Activated CD8-positive, alpha-beta memory T cell treated with anti-CD3 and anti-CD28 coated beads for 4 hours (primary cell): ENCODE data around the gene ACAP1.
A peak's percentile ranks its signal among the peaks of the same experiment; 100 is the strongest.

Source experiments
- DNase-seq, 2 donors: peaks; one replicate each; pipeline ENCODE4 v3.0.0-alpha.2; 2020; ENCODE audit warnings: low read depth in 2 of 2

The ACAP1 gene

DNA sequence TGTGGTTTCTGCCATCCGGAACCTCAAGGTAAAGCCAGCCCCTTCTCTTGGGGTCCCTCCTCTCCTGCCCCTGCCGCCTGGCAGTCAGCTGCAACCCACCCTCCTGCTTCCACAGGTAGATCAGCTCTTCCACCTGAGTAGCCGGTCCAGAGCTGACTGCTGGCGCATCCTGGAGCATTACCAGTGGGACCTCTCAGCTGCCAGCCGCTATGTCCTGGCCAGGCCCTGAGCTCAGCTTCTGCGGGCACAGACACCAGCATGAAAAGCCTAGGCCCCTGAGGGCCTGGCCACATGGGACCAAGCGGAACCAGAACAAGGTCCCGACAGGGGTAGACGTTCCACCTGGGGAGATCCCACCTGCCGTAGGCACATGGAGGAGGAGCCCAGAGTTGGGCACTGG, 52.5 kb downstream of the ACAP1 start:
- DNase-seq = no peak

DNA sequence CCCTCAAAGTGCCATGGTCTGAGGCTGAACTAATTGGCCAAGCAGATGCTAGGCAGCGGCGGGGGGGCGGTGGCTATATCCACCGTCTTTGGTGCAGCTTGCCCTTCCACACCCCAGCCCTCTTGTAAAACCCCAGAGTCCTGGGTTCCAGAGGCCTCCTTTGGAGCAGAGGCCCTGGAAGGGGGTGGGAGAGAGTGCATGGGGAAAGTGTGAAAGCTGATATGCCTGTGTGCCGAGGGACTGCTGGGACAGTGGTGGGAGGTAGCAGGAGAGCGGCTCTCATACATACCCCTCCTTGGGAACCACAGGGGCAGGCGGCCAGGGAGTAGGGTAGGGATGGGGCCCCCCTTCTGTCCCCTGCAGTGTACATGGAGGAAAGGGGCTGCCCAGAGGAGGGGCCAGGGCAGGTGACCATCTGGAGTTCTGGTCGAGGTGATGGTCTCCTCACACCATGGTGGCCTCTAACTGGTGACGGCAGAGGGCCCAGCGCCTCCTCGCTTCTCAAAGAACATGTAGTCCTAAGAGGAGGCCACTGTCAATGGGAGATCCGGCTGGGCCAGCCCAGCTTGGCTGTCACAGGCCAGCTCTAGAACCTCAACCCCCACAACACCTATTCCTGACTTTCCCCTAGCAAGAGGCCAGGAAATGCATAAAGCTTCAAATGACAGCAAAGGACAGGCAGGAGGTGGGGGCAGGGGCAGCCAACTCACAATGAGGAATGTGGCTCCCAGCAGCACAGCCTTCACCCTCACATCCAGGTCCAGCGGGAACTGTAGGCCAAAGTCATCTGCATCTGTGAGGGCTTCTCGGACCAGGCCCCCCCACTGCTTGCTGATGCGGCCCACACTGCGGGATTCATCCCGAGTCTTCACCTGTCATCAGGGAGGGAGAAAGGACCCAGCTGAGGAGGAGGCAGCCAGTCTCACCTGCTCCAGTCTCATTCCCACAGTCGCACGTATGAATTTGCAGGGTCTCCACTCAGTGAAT, 53.9 kb downstream of the ACAP1 start:
- no peak for DNase-seq

DNA sequence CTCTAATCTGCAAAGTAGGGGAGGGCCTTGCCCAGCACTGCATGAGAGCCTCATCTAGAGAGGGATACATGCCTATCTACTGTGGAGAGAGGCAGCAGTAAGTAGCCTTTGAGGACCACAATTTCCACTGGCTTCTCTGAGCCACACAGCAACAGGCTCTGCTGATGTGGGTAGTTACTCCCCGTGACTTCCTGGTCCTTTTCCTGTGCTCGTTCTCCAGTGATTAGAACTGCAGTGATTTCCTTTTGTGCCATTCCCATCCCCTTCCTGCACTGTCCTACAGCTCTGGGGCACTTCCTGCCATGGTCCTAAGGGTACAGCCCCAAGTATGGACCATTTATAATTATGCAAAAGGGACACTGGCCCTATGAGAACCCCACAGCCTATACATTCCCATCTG, 55.0 kb downstream of the ACAP1 start:
- no peak for DNase-seq

DNA sequence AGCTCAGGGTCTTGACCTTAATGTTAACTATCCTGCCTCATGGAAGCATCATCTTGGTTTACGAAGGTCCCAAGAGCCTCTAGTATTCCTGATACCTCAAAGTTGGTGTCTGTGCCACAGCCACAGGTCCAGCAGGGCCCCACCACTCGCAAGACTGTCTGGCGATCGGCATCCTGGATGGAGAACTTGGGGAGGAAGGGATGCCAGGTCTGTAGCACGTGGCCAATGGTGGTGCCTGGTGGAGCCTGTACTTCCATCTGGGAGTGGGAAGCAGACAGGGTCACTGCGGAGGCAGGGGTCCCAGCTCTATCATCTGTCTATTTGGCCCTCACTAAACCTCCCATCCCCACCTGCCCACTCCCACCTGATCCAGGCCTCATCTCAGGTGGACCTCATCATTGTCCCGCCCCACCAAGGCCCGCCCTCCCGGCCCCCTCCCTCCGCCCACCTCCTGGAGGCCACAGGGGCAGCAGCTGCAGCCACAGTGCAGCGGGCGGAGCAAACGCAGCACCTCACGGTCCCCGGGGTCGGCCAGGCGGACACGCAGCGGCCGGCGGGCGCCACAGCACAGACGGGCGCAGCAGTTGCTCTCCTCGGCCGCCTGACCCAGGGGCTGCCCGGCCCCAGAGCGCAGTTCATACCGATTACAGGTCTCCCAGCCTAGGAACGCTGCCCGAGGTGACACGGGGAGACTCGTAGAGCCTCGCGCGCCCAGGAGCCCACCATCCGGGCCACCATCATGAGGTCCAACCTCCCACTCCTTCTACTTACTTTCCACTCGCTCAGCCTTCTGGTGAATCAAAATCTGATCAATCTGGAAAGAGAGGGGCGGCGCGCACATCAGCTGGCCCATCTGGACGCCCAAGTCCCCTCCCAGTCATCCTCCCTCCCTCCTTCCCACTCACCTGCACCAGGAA, 56.6 kb downstream of the ACAP1 start:
- DNase-seq = no peak

DNA sequence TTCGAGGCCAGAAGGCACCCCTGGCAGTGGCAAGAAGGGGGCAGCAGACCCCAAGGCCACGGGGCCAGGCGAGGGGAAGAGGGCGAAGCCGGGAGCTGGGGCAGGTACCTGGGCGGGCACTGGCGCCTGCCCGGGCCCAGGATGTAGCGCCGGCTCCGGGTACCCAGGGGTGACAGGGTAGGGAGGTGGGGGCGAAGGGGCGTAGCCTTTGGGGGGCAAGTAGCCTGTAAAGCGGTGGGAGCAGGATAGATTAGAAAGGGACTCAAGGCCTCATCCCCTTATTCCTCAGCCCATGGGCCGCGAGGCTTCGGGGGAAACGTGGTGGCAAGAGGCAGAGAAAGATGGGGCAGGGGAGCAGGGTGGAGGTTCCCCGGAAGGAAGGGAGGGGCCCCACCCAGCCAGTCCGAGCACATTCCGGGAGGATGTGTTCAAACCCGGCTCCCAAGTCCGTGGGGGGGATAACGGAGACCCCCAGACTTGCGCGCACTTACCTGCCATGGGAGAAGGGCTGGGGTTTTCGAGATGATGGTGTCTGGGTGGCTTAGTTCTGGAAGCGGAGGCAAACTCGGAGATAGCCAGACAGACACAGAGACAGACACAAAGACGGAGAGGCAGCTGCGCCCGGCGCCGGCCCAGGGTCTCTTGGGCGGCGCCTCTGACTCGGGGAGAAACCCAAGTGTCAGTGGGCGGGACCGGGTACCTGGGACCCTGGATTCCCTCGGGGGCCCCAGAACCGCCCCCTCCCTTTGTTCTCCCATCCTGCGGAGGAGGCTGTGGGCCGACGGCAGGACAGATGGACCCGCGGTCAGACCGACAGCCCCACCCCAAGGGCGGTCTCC, 57.5 kb downstream of the ACAP1 start:
- peak; percentile 36 to 38 for DNase-seq

DNA sequence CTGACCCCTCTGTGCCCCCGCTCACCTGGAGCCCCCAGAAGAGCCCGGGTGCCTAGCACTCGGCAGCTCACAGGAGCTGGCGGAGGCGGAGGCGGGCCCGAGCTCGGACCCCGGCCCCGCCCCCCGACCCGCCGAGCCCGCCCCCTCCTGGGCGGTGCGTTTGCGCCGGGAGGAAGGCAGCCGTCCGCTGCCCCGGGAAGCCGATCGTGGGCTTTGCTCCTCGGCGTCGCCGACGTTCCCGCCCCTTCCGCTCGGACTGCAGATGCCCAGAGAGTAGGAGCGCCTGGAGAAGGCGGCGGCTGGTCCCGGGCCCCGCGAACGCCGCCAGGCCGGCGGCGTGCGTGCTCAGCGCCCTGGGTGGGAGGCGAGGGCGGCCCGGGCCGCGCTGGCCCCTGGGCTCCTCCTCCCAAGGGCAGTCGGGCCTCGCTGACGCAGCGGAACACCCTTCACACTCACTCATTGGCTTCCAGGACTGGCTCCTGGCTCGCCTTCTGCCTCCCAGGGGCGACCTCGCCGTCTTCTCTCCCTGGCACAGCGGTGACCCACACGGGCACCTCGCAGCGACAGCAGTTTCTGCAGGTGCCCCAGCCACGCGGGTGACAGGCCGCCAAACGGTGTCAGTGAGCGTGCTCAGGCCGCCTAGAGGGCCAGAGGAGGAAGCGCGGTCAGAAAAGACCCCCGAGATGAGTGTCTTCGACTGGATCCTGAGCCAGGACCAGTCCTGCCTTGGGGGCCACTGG, 58.3 kb downstream of the ACAP1 start, which contains the start of gene PLSCR3:
PLSCR3 (minus strand) TSS at position 74 of the 740 bp plus-strand sequence. CDS start 415 bp downstream, outside the sequence.
- DNase-seq = peak; percentile 46 to 64

DNA sequence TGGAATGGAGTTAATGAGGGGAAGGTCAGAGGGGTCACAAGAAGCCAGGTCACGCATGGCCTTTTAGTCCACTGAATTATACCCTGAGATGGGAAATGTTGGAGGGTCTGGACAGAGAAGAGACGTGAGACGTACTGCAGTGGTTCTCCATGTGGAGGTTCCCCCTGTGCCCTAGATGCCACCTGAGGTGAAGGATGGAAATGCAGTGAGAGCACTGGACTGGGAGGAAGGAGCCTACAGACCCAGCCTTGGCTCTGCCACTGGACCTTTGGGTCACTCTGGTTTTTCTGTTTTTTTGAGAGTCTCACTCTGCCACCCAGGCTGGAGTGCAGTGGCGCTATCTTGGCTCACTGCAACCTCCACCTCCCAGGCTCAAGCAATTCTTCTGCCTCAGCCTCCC, 59.8 kb downstream of the ACAP1 start:
- no peak for DNase-seq

DNA sequence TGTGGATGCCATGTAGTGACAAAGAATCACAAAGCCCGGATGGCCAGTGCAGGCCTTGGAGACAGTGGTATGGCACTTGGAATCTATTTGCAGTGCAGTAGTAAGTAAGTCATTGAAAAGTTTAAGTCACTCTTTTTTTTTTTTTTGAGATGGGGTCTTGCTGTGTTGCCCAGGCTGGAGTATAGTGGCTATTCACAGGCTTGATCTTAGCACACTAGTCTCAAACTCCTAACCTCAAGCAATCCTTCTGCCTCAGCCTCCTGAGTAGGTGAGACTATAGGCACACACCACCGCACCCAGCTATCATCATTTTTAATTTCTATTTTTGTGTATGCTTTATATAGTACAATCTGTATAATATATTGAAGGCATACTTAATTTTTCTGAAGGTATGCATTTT, 62.3 kb downstream of the ACAP1 start:
- DNase-seq = no peak
